Thoracic aorta (tissue), 2 donors: ENCODE results near the gene USP17L21. TPM values are rescaled to one million over a fixed set of nuclear protein-coding genes. Genes with fewer than 3 reads are reported as not detected.
"Not testable (repeated sequence)": the region's sequence is repeated elsewhere in the genome, so short reads cannot be mapped to it uniquely, and the experiment has no call there.

Experiments
- ATAC-seq: fragments of 150-250 bp; one replicate; pipeline ENCODE4 v1.8.0; 2017; ENCODE audit warnings: low read depth; ENCODE audit not compliant: insufficient number of reproducible peaks, low FRiP score
- DNase-seq: peaks from one replicate; pipeline ENCODE4 v3.0.0-alpha.2; 2020; ENCODE audit warnings: low spot score
- H3K27ac ChIP-seq, 2 donors: fragments of 200-600 bp; sonication (generic); 1 replicate in 1 of 2; 2 replicates in 1 of 2; pipeline ENCODE4 v1.5.1; 2016; ENCODE audit warnings: mild to moderate bottlenecking in 2 of 2, moderate library complexity in 2 of 2
- H3K27me3 ChIP-seq: fragments of 200-600 bp; sonication (generic); replicated peaks from 2 replicates; pipeline ENCODE4 v1.6.0; 2016; ENCODE audit warnings: mild to moderate bottlenecking; ENCODE audit not compliant: insufficient read depth
- H3K36me3 ChIP-seq: fragments of 200-600 bp; sonication (generic); one replicate; pipeline ENCODE4 v1.5.1; 2016
- H3K4me1 ChIP-seq, 2 donors: fragments of 200-600 bp; sonication (generic); 1 replicate in 1 of 2; 2 replicates in 1 of 2; pipeline versions ENCODE4 v1.5.1 to v1.6.0; 2016; ENCODE audit warnings: low read depth in 2 of 2, mild to moderate bottlenecking in 1 of 2; ENCODE audit not compliant: control insufficient read depth in 1 of 2
- H3K4me3 ChIP-seq: fragments of 200-600 bp; sonication (generic); 2 replicates; pipeline ENCODE4 v1.5.1; 2016; ENCODE audit warnings: mild to moderate bottlenecking
- H3K9me3 ChIP-seq: fragments of 200-600 bp; sonication (generic); 2 replicates; pipeline ENCODE4 v1.5.1; 2016
- total RNA-seq, 2 donors: library from RNA; depleted of rRNA; stranded (reverse); fragments of >200 nt; gene quantifications; one replicate each; pipeline versions ENCODE4 v1.1.0 to v1.2.3, GENCODE V29; 2016

The USP17L21 gene
- total RNA-seq, 2 donors from 2014 or later = not detected

- not testable (repeated sequence) for H3K4me1 ChIP-seq, H3K27ac ChIP-seq, DNase-seq, H3K4me3 ChIP-seq, H3K36me3 ChIP-seq, ATAC-seq, H3K27me3 ChIP-seq, H3K9me3 ChIP-seq
Observed at GRCh38 chr4:9267319-9267718, 4.6 kb downstream of the USP17L21 start, which contains the start of gene USP17L22. USP17L22 (plus strand) TSS chr4:9267619; CDS start chr4:9267619, 0 bp downstream.

GRCh38 chr4:9271719-9272118 is 9.0 kb downstream of the USP17L21 start:
- H3K27ac ChIP-seq, ATAC-seq, H3K4me1 ChIP-seq, H3K4me3 ChIP-seq, H3K36me3 ChIP-seq, H3K9me3 ChIP-seq, H3K27me3 ChIP-seq: not testable (repeated sequence)
- DNase-seq = peak; percentile 71

Other genes with a start within 250 kb of the USP17L21 start
- gene FAM90A26, start 92.5 kb upstream of the USP17L21 start, total RNA-seq = not detected
- not detected for gene USP17L10, start 52.2 kb upstream of the USP17L21 start, total RNA-seq
- not detected for gene USP17L11, start 47.5 kb upstream of the USP17L21 start, total RNA-seq
- not detected for gene USP17L12, start 42.7 kb upstream of the USP17L21 start, total RNA-seq
- not detected for gene USP17L13, start 38.0 kb upstream of the USP17L21 start, total RNA-seq
- gene USP17L15, start 28.5 kb upstream of the USP17L21 start, total RNA-seq = not detected
- gene USP17L17, start 19.0 kb upstream of the USP17L21 start, total RNA-seq = not detected
- gene USP17L18, start 14.2 kb upstream of the USP17L21 start, total RNA-seq = not detected
- not detected for gene USP17L19, start 9.5 kb upstream of the USP17L21 start, total RNA-seq
- gene USP17L20, start 4.7 kb upstream of the USP17L21 start, total RNA-seq = not detected
- gene USP17L22, start 4.7 kb downstream of the USP17L21 start, total RNA-seq = not detected
- gene USP17L24, start 62.3 kb downstream of the USP17L21 start, total RNA-seq = not detected
- not detected for gene USP17L25, start 67.0 kb downstream of the USP17L21 start, total RNA-seq
- not detected for gene USP17L26, start 71.8 kb downstream of the USP17L21 start, total RNA-seq
- not detected for gene USP17L5, start 76.5 kb downstream of the USP17L21 start, total RNA-seq
- gene USP17L27, start 81.3 kb downstream of the USP17L21 start, total RNA-seq = not detected
- not detected for gene USP17L28, start 86.0 kb downstream of the USP17L21 start, total RNA-seq
- gene USP17L29, start 90.8 kb downstream of the USP17L21 start, total RNA-seq = not detected
- not detected for gene USP17L30, start 100.3 kb downstream of the USP17L21 start, total RNA-seq
- gene DEFB131A, start 181.5 kb downstream of the USP17L21 start, total RNA-seq = not detected